Measurements from ENCODE around the gene ATP1B2.
"Not testable (repeated sequence)": the region's sequence is repeated elsewhere in the genome, so short reads cannot be mapped to it uniquely, and the experiment has no call there.

Gene ATP1B2, protein sequence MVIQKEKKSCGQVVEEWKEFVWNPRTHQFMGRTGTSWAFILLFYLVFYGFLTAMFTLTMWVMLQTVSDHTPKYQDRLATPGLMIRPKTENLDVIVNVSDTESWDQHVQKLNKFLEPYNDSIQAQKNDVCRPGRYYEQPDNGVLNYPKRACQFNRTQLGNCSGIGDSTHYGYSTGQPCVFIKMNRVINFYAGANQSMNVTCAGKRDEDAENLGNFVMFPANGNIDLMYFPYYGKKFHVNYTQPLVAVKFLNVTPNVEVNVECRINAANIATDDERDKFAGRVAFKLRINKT

GRCh38 chr17:7650509-7651096, at the start of gene ATP1B2:
Gene ATP1B2, plus strand, starts transcription at chr17:7650926. Its CDS starts 593 bp downstream, at chr17:7651519.
- no peak for DNase-seq (ENCODE audit: extremely low spot score, insufficient read length, low read depth)
- no peak for FAIRE-seq

DNA sequence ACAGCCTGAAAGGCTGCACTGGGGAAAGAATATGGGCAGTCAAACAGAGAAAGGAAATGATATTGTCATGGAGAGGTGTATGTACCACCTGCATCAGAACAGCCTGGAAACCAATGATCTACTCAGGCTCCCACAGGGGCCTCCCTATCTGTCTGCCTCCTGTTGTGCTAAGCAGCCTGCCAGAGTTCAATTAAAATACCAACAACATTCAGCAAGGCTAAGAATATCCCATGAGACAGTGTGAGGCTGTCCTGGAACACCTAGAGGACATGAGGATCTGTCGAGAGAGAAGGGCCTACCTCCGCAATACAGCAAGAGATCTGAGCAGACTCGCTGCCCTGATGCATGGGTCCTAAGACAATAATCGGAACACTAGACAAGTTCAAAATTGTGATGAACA, 44.4 kb upstream of the ATP1B2 start:
- DNase-seq (ENCODE audit: extremely low spot score, insufficient read length, low read depth) = no peak
- FAIRE-seq = no peak

GRCh38 chr17:7610641-7611040, 40.1 kb upstream of the ATP1B2 start:
- FAIRE-seq (no peak), DNase-seq (ENCODE audit: extremely low spot score, insufficient read length, low read depth) (no peak)

GRCh38 chr17:7611635-7612293, 39.0 kb upstream of the ATP1B2 start:
- DNase-seq (ENCODE audit: extremely low spot score, insufficient read length, low read depth) (no peak), FAIRE-seq (no peak)

DNA sequence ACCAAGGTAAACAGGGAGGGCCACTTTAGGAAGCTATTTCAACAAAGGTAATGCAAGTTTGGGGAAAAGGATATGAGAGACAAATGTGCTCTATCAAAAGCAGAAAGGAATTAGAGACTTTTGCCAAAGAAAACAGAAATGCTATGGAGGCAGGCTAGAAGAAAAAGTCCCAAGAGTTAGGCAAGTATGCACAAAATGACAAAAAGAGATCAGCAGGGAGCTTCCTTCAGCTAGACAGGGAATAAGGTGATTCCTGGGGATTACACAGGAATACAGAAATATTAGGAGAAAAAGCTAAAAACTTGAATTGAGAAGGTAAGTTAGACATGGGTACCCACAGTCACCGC, 38.5 kb upstream of the ATP1B2 start:
- DNase-seq (ENCODE audit: extremely low spot score, insufficient read length, low read depth) = no peak
- FAIRE-seq = no peak

DNA sequence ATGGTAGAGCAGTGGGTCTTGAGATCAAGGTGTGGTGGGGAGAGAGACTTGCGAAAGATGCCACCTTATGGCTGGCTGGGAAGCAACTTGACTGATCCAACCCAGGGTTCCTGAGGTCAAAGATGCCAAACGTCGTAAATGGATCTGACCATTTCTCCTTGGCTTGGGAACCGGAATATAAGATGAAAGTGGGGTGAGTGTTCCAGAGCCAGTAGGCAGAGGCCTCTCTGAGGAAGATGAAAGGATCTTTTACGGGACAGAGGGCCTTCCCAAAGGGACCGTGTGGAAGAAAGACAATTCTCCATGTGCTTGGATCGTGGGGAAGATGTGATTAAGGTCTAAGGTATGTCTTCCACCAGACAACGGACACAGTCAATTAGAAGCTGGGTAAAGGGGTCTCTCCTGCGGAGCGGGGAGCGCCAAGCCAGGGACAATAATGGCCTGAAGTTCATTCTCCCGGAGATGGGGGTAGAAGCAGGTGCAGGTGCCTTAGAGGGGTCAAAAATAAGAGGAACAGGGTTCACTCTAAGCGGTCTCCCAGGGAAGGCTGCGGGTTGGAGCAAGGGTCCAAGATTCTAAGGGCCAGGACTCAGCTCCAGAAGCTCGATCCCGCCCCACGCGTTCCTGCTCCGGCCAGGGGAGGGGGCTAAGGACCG, 36.8 kb upstream of the ATP1B2 start:
- FAIRE-seq = no peak

GRCh38 chr17:7614425-7615264, 36.1 kb upstream of the ATP1B2 start, which contains the start of gene FXR2:
Gene FXR2, minus strand, starts transcription at chr17:7614897. Its CDS starts 365 bp downstream, at chr17:7614532.
- DNase-seq (ENCODE audit: extremely low spot score, insufficient read length, low read depth) (peak; percentile 99), FAIRE-seq (peak; percentile 100)

More for the DNA sequence above, 36.8 kb upstream of the ATP1B2 start:
- no peak for DNase-seq (ENCODE audit: extremely low spot score, insufficient read length, low read depth)

DNA sequence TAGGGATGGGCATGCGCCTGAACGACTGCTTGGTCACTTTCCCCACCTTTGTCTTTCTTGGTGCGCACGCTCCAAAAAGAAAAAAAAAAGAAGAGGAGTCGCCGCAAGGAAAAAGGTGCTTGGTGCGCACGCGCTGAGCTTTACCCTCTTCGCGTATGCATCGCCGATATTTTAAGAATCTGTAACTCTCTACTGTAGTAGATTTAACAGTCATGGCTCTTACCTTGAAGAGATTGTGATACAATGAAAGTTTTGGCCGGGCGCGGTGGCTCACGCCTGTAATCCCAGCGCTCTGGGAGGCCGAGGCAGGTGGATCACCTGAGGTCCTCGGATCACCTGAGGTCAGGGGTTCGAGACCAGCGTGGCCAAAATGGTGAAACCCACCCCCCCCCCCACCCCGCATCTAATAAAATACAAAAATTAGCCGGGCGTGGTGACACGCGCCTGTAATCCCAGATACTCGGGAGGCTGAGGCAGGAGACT, 35.4 kb upstream of the ATP1B2 start:
- FAIRE-seq (no peak), DNase-seq (ENCODE audit: extremely low spot score, insufficient read length, low read depth) (no peak)

DNA sequence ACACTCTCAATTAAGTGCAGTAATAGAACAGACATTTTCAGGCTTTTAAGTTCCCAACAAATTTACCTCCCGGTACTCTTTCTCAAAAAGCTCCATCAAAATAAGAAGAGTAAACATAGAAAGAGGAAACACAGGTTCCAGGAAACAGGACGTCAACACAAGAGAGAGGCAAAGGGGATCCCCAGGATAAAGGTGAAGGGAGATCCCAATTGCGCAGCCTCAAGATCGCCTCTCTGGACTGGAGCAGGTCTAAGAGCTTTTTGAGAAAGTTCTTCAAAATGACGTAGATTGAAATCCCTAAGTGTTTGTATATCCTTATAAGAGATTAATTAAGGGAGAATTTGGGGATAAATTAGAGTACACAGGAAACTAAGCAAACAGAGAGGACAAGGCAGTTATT, 32.1 kb upstream of the ATP1B2 start:
- FAIRE-seq = no peak
- DNase-seq (ENCODE audit: extremely low spot score, insufficient read length, low read depth) = no peak

DNA sequence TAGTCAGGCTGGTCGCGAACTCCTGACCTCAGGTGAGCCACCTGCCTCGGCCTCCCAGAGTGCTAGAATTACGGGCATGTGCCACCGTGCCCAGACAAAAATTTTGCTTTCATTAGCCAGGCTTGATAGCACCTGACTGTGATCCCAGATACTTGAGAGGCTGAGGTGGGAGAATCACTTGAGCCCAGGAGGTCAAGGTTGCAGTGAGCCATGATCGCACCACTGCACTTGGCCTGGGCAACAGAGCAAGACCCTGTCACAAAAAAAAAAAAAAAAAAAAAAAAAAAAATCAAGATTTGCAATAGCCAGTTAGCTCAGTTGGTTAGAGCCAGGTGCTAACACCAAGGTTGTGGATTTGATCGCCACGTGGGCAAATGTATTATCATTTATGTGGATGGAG, 29.9 kb upstream of the ATP1B2 start:
- DNase-seq (ENCODE audit: extremely low spot score, insufficient read length, low read depth) (no peak), FAIRE-seq (no peak)

DNA sequence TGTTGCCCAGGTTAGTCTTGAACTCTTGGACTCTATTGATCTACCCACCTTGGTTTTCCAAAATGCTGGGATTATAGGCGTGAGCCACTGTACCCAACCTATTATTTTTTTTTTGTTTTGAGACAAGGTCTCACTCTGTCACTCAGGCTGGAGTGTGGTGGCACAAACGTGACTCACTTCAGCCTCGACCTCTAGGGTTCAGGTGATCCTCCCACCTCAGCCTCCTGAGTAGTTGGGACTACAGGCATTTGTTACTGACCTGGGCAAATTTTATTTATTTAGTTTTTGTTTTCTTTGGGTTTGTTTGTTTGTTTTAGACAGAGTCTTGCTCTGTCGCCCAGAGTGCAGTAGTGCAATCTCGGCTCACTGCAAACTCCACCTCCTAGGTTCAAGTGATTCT, 27.1 kb upstream of the ATP1B2 start:
- DNase-seq (ENCODE audit: extremely low spot score, insufficient read length, low read depth) = no peak
- FAIRE-seq = no peak

DNA sequence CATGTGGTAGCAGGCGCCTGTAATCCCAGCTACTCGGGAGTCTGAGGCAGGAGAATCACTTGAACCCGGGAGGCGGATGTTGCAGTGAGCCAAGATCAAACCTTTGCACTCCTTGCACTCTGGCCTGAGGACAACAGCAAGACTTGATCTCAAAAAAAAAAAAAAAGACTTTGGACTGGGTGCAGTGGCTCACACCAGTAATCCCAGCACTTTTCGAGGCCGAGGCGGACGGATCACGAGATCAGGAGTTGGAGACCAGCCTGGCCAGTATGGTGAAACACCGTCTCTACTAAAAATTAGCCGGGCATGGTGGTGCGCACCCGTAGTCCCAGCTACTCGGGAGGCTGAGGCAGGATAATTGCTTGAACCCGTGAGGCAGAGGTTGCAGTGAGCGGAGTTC, 25.0 kb upstream of the ATP1B2 start:
- not testable (repeated sequence) for FAIRE-seq

DNA sequence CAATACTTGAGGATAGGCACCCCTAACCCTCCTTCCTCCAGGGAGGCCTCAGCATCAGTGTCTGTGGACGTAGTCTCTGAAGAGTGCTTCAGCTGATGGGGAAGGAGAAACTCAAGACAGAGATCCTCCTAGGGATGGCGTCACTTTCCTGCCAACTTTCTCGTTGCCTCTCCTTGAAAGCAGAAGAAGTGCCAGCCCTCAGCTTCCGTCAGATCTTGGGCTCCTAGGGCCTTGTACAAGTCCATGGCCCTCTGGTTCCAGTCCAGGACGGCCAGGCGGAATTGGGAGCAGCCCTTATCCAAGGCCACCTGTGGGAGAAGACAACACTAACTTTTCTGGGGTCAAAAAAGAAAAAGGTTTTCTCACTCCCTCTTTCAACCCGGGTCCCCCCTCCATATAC, 24.4 kb upstream of the ATP1B2 start:
- DNase-seq (ENCODE audit: extremely low spot score, insufficient read length, low read depth) (no peak), FAIRE-seq (no peak)

More for the DNA sequence above, 25.0 kb upstream of the ATP1B2 start:
- not testable (repeated sequence) for DNase-seq (ENCODE audit: extremely low spot score, insufficient read length, low read depth)

GRCh38 chr17:7626956-7627249, 23.8 kb upstream of the ATP1B2 start:
- FAIRE-seq = no peak

DNA sequence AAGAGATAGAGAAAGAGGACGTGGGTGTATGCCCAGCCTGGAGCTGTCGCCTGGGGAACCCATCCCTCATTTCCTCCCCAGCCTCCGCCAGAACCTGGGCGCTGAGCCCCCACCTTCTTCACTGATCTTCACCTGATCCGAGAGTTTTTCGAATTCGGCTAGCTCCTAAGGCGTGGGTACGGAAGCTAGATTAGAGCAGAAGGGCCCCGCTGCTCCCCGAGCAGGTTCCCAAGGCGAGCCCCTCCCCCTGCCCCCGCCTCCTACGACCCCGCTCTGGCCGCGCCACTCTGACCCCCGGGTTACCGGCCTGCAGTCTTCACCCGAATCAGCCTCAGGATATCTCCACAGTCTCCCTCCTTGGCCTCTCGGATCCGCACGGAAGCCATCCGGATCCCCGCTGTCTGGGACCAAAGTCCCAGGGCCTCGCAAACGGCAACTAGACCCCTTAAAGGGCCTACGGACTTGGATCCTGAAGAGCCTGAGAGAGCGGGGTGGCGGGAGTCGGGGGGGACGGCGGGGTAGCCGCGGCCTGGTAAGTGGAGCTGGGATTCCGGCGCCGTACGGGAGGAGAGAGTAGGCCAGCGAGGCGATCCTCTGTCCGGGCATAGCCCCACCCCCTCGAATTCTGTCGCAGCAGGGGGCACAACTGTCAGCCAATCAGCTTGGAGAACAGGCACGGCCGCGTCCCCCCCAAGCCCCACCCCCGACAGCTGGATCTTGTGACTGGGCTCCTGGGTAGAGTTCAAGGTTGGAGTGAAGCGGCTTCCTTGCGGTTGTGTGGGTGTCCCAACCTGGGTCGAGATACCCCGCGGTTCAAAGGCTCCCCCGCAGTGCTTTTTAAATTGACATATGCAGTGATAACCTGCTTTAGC, 23.2 kb upstream of the ATP1B2 start, which contains the start of gene SAT2:
SAT2 (minus strand) TSS at position 572 of the 872 bp plus-strand sequence; CDS start at position 386, 186 bp downstream.
- peak; percentile 99 for FAIRE-seq
- DNase-seq (ENCODE audit: extremely low spot score, insufficient read length, low read depth) = peak; percentile 97

More at GRCh38 chr17:7626956-7627249, 23.8 kb upstream of the ATP1B2 start:
- DNase-seq (ENCODE audit: extremely low spot score, insufficient read length, low read depth) = no peak

GRCh38 chr17:7629939-7630571, 20.7 kb upstream of the ATP1B2 start, which contains the start of gene SHBG:
Gene SHBG, plus strand, starts transcription at chr17:7630135. Its CDS starts 38 bp downstream, at chr17:7630173.
- DNase-seq (ENCODE audit: extremely low spot score, insufficient read length, low read depth) (no peak), FAIRE-seq (no peak)

- DNase-seq (ENCODE audit: extremely low spot score, insufficient read length, low read depth) = no peak
- FAIRE-seq = no peak
Measured at GRCh38 chr17:7631398-7632380, 19.0 kb upstream of the ATP1B2 start.
